ENCODE data around the gene DHRS9.
"Not testable (repeated sequence)": the region's sequence is repeated elsewhere in the genome, so short reads cannot be mapped to it uniquely, and the experiment has no call there.

DHRS9 gene

DNA sequence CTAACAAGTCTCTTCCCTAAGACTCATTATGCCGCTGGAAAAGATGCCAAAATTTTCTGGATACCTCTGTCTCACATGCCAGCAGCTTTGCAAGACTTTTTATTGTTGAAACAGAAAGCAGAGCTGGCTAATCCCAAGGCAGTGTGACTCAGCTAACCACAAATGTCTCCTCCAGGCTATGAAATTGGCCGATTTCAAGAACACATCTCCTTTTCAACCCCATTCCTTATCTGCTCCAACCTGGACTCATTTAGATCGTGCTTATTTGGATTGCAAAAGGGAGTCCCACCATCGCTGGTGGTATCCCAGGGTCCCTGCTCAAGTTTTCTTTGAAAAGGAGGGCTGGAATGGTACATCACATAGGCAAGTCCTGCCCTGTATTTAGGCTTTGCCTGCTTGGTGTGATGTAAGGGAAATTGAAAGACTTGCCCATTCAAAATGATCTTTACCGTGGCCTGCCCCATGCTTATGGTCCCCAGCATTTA, 26.3 kb downstream of the DHRS9 start:
- DNase-seq, result no peak

DNA sequence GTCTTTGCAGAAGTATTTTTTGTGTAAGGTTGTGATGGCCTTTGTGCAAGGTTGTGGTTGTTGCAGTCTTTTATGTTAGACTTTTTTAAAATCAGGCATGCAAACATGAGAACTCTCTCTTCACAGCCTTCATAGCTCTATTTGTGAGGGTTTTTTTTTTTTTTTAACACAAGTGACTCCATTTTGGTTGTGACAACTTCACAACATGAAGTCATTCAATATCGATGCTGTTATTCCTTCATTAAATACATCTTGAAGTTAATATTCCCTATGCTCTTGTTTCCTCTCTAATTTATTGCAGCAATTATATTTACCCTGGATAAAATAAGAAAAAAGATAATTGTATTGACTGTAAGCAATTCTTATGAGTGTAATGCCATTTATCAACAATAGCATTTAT, 35.5 kb downstream of the DHRS9 start:
- no peak for DNase-seq

DNA sequence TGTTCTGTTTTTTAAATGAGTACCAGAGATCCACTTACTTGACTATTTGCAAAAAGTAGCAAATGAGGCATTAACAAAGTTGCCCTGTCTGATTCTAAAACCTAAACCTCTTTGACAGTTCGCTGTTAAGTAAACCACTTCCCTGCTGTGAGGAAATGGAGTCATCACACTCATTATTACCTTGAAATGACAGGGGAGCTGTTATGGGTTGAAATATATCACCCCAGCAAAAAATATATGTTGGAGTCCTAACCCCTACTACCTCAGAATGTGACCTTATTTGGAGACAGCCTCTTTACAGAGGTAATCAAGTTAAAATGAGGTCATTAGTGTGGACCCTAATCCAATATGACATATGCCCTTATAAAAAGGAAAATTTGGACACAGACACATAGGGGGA, 36.1 kb downstream of the DHRS9 start:
- DNase-seq, result no peak

DNA sequence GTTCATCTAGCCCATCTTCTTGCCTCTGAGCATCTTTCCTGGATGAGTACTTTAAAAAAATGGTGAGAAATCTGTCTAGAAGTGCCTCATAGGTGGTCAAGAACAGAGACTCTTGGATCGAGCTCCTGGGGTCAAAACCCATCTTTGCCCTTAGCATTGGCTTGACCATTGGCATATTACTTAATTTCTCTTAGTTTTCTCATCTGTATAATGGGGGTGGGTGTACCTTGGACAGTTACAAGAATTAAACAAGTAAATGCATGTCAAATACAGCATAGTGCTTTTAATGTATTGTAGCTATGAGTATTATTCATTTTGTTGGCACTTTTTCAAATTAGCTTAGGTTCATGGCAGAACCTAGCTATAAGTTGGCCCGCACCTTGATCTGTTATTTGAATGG, 36.8 kb downstream of the DHRS9 start:
- no peak for DNase-seq

DNA sequence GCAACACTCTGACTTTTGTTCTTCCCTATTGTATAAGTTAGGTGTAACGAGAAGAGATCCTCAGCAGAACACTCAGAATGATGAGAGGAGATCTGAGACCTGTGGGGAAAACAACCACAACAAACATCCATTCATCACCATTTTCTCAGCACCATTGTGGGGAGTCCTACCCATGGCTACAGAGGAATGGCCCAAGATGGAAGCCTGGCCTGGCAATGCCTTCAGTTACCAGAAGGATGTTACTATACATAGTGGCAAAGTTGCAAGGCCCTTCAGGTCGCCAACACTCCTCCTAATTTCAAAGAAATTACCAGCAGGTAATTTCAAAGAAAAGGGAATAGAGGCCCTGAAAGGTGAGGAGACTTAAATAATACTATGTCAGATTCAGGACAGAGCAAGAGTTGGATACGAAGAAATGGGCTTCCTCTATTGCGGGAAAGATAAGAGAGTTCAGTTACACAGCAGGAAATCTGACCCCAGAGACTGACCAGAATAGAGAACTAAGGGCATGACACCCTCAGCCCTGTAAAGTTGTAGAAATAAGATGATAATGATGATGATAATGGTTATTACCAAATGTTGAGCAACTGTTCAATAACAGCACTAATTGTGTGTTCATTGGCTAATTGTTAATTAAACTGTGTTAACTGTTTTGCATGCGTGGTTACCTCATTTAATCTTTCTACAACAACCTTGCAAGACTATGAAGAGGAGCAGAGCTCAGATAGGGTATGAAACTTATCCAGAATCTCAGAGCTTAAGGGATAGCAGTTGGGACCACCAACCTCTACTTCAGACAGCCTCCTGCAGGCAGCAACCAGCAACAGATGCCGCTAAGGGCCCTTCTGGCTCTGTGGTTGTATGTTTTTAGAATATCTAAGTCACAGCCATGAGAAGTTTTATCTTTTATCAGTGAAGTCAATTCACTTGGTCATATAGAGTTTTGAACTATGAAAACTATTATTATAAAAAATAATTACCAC, 37.5 kb downstream of the DHRS9 start:
- no peak for DNase-seq

DNA sequence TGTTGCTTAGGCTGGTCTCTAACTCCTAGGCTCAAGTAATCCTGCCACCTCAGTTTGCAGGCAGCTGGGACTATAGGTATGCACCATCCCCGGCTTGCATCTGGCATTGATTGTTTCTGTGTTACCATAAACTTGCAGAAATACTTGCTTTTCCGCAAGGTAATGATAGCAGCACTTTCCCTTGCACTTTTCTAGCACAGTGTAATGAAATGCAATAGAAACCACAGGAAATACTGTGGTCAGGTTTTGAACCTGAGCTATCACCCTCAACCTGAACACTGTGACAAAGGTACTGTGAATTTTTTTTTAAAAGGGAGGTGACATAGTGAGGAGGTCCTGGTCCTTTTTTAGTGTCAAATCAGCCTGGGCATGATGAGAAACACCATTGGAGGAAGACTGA, 38.3 kb downstream of the DHRS9 start:
- no peak for DNase-seq

DNA sequence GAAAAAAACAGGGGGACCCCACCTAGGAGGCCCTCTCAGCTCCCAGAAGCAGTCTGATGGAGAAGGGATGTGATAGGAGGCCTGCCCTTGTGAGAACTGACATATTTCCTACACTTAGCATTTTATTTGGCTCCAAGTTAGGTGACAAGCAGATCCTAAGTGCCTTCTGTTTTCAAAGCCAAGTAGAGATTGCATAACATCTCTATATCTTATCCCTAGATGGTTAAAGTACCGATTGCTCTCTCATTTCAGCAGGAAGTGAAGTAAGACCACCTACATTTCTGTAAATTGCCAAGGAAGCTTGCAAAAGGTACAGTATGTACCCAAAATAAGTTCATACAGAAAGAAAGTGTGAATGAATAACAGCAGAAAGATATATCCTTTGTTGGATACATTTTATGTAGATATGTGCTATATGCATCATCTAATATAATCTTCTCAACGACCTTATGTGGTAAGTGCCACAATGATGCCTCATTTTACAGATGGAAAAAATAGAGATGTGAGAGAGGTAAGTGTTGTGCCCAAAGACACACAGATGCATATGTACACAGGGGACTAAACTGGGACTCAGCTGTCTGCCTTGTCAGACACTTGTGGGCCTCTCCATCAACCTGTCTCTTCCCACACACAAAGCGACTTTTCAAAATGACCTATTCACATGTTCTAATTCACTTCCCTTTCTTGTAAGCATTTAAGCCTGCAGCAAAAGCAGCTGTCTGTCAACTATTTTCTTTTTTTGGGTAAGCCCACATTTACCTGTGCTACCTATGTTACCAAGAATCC, 38.9 kb downstream of the DHRS9 start:
- no peak for DNase-seq

DNA sequence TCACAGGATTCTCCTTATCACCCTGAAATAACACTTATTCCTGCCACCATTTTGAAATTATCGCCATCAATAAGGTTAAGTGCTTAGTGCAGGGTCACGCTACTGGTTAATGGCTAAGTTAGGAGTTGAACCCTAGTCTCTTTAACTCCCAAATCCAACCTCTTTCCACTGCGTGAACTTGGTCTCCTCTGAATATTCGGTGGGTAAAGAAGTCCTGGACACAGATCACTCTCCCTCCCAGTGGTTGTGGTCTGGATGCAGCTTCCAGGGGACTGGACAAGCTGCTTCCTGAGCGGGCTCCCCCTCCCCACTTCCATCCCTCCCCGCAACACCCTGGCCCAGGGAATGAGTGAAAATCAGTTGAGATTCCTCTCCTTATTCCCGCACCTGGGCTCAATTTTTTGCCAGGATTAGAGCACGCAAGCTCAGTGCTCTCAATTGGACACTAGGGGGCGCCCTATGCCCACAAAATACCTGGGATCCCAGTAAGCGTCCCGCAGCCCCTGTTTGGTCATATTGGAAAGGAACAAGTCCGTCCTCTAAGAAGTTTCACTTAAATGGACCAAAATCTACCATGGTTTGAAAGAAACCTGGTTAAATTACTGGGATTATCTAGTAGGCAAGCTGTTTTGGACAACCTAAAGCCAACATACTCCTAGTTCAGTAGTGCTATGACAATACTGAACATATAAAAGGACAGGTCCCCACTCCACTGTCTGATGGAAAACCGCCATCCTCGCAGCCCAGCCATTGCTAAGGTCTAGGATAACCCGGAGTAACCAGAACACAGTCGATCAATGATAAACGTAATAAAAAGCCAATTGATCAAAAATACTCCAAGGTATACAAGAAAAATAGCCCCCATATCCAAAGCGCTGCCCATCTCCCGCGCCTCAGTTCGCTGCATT, 40.4 kb downstream of the DHRS9 start:
- peak; percentile 4 for DNase-seq

DNA sequence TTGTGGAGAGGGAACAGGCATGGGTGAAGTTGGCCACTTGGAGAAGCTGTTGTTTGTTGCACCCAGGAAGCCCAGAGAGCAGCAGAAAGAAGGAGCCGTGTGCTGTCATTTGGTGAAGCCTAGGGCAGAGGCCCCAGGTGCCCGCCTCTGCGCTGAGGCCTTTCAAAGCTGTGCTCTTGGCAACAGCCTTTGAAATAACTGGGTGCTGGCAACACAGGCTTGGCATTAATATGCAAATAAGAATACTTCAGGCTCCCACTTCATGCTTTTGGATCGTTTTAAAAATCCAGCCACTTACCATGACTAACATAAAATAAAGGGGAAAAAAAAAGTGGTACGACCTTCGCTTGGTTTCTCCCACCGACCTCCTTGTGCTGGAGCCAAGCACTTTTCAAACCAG, 41.1 kb downstream of the DHRS9 start:
- no peak for DNase-seq

DNA sequence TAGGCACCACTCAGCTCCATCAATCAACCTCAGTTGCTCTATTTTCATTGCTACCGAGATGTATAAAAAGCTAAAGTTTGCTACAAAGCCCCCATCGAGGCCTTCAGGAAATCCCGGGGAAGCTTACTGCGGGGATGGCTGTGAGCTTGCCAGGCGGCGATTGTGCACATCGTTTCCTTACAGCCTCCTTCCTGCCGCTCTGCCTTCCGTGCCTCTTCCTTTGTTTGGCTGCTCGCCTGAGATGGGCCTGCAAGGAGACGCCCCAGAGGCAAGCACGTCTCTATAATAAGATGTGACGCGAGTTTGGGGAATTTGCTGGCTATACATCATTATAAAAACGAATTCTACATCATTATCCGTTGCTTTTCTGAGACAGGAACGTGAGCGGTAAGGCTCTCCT, 41.6 kb downstream of the DHRS9 start:
- no peak for DNase-seq

DNA sequence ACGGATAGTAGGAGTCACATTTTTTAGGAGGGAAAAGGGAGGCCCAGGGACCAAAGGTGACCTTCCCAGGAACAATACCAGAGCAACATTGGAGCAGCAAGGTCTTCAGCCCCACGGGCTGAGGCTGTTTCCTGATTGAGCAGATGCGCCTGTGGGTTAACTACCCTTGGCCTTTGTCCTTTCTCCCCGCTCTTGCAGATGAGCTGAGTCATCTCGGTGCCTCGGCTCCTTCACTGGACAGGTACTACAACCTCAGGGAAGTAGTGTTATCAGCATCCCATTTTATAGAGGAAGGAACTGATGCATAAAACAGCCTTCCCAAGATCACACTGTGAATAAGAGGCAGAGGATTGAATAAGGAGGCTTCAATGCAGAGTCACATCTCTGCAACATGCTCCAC, 43.5 kb downstream of the DHRS9 start:
- no peak for DNase-seq

DNA sequence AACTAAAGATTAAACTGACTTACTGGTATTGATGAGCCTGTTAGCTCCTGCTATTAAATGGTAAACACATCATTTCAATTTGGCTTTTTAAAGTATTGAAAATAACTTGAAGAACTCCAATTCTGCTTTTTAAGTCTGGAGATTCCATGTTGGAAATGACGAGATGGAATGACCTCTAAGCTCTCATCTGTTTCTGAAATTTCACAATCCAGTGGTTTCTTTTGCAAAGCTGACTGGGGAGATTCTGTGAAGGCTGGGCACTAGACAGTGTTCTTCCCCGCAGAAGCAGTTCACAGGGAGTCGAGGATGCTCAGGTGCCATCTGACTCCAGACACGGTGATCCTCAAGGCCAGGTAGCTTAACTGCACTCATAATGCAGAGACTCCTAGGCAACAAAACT, 44.7 kb downstream of the DHRS9 start:
- DNase-seq, result no peak

DNA sequence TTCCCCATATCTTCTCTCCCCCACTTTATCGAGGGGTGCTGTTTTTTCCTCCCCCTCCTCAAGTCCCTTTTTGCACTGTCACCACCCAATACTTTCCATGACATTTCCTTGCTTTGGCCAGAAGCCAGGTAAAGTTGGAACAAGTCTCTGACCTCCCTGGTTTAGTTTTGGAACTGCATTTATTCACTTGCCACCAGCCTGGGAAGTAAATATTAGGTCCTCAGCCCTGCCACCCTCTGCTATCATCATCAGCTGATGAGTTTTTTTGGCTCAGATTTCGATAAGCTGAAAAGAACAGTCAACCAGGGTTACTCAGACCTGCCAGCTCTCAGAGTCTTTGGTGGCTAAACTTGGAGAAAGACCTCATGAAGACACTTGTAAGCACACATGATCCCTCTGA, 47.0 kb downstream of the DHRS9 start:
- DNase-seq, result no peak

DNA sequence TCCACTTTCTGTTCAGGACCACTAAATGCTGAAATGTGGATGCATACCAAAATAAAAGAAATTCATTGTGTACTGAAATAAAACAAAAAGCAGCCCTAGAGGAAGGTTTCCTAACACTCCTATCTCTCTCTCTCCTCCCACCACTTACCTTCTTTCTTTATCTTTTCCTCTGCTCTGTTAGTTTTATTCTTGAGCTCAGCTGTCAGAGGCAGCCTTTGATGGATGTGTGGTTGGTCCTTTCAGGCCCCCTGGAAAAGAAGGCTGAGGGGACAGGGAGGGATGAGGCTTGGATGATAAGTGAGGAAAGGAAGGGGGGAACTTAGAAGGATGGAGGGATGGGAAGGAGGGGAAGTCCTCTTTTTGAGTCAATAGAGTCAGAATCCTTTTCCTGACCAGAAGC, 47.6 kb downstream of the DHRS9 start:
- no peak for DNase-seq

DNA sequence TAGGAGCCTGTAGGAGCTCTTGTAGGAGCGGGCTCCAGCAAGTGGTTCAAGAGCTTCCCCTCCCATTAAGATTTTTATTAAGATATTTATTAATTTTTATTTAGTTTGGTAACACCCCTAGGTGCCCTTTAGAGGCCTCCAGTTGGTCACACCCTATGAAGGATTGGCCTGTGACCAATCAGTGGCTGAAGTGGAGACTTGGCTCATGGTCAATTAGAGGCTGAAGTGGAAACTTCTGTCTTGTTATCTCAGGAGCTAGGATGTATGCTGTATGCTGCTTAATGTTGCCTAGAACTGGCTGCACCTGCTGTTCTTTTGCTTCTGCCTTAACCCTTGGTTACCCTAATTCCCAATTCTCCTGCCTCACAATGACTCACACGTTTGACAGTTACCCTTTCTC, 48.7 kb downstream of the DHRS9 start:
- DNase-seq, result no peak

DNA sequence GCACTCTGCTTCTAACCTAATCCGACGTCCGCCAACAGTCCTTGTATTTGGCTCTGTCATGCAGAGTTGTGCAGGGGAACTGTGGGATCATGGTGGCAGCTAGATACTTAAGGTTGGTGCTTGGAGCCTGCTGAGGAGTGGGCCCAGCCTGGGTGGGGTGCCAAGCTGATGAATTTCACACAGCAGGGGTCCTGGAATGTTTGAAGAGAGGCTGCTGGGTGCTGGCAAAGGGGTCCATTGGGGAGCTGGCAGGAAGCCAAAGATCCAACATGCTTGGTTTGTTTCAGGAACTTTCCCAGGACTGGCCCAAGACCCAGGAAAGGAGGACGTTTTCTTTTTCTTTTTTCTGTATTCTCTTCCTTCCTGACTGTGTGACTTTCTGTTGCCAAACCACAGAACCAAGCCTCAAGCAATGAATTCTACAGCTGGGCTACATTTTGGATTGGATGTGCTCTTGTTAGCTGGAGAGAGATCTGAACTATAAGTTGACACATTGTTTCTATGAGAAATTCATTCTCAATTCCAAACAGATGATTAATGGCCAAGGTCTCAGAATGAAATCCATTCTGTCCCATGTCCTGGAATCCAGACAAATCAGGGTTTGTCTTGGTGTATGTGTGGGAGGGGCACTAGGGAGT, 49.9 kb downstream of the DHRS9 start:
- DNase-seq, result no peak

DNA sequence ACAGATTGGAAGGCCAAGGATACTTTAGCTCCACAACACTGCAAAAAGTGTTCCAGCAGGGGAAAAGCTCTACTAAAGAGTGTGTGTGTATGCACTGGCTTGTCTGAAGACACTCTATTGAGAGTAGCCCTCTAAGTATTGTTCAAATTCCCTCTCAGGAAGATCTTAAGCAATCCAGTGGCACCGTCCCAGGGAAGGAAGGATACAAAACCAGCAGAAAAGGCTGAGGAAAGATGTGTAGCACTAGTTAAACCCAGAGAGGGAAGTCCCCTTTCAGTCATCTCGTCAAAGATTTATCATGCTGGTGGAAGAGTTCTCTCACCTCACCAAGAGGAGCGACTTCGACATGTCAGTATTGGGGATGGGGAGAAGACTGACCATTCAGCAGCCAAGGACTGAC, 50.5 kb downstream of the DHRS9 start:
- DNase-seq, result no peak

DNA sequence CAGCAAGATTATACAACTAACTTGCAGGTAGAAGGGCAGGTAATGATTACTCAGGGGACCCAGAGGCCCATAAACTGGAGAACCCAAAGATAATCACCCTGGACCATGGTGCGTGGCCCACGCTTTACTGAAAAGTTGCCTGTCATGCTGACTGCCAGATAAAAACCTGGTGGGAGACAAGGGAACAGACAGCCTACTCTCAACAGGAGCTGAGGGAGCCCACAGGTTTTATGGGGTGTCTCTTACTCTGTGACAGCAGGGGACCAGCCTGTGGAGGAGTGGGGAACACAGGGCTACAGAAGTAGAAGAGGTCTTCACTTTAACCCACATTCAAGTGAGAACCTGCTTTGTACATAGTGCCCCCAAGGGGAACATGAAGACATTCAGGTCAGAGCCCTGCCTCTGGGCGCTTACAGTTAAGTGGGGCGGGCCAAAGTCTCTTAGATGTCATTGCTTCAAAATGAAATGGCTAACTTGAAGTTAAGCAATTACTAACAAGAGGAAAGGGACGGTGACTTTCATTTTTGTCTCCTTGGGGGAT, 60.4 kb downstream of the DHRS9 start:
- DNase-seq, result no peak

DNA sequence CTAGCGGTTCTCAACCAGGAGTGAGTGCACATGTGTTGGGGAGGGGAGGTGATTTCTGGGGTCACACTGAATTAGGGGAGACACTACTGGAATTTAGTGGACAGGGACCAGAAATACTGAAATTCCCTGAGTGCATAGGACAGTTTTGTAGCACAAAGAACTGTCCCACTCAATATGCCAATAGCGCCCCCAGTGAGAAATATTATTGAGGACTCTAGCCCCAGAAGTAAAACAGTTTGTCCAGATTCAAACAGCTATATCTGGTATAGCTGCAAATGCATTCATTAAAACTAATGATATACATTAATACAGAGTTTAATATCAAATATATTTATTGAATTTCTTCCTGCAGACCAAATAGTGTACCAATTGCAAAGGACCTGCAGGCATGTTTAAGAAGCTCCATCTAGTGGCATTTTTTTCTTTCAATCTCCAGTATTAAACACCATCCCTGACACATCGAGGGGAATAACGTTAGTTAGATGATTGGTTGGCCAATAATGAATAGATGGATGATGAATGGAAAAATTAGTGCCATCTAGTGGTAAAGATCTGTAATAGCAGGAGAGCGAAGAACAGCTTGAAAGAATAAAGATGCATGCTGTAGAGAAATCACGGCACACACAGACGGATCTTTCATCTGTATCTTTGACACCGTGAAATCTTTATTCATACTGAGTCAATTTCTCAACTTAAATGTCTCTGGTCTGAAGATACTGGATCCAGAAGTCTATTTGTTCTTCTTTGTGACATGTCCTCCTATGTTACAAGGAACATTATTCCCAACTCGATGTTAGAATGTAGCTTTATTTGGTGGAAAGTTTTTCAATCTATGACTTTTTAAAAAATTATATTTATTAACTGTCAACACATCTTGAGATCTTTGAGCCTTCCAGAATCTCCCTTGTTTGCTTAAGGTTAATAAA, 62.5 kb downstream of the DHRS9 start:
- no peak for DNase-seq

DNA sequence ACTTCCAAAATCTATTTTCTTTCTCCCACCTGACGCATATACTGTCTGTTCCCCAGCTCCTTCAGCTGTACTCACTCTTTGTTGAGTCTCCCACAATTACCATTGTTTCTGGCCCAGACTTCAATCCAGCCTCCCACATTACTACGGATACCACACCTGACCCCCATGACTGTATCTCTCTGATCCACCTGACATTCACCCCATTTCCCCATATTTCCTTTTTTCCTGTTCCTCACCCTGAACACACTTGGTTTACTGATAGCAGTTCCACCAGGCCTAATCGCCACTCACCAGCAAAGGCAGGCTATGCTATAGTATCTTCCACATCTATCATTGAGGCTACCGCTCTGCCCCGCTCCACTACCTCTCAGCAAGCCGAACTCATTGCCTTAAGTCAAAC, 64.9 kb downstream of the DHRS9 start:
- not testable (repeated sequence) for DNase-seq

DNA sequence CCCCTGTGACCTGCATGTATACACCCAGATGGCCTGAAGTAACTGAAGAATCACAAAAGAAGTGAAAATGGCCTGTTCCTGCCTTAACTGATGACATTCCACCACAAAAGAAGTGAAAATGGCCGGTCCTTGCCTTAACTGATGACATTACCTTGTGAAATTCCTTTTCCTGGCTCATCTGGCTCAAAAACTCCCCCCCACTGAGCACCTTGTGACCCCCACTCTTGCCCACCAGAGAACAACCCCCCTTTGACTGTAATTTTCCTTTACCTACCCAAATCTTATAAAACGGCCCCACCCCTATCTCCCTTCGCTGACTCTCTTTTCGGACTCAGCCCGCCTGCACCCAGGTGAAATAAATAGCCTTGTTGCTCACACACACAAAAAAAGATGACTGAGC, 67.1 kb downstream of the DHRS9 start:
- DNase-seq, result not testable (repeated sequence)
